NCI-H2029 treated with DMSO at 0.1 percent for 48 hours (cell line): ENCODE measurements around the gene MMRN2.
"Not testable (repeated sequence)": the region's sequence is repeated elsewhere in the genome, so short reads cannot be mapped to it uniquely, and the experiment has no call there.

Source experiments
- DNase-seq: peaks from one replicate; lab custom pipeline; 2025; lab: John Stamatoyannopoulos, UW

MMRN2 gene, protein sequence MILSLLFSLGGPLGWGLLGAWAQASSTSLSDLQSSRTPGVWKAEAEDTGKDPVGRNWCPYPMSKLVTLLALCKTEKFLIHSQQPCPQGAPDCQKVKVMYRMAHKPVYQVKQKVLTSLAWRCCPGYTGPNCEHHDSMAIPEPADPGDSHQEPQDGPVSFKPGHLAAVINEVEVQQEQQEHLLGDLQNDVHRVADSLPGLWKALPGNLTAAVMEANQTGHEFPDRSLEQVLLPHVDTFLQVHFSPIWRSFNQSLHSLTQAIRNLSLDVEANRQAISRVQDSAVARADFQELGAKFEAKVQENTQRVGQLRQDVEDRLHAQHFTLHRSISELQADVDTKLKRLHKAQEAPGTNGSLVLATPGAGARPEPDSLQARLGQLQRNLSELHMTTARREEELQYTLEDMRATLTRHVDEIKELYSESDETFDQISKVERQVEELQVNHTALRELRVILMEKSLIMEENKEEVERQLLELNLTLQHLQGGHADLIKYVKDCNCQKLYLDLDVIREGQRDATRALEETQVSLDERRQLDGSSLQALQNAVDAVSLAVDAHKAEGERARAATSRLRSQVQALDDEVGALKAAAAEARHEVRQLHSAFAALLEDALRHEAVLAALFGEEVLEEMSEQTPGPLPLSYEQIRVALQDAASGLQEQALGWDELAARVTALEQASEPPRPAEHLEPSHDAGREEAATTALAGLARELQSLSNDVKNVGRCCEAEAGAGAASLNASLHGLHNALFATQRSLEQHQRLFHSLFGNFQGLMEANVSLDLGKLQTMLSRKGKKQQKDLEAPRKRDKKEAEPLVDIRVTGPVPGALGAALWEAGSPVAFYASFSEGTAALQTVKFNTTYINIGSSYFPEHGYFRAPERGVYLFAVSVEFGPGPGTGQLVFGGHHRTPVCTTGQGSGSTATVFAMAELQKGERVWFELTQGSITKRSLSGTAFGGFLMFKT

DNA sequence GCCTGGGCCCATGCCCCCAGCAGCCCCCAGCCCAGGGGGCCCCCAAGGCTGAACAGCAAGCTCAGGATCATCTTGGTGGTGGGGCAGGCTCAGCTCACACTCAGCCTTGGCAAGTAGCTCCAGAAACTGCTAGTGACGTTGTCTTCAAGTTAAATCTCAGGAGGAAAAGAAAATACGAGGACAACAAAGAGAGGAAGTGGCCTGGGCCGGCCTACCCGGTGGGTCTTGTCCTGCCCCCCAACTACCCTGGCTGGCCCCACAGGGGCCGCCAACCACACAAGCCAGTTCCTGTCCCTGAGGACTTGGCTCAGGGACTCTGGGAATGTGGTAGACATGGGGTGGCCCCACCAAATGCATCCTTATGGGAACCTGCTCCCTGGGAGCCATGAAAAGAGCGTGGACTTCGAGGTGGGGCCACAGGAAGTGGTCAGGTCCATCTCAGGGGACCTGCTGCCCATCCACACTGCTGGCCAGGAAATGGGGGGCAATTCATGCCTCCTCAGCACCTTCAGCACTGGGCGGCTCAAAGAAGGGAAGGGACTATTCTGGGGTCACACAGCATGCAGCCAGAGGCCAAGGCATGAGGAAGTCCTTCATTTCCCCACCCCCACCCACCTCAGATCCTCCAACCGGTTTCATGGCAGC lies at the start of gene MMRN2:
TSS of gene MMRN2 (minus strand) at position 145 of the 645 bp plus-strand sequence. CDS start at position 71, 74 bp downstream.
- no peak for DNase-seq

DNA sequence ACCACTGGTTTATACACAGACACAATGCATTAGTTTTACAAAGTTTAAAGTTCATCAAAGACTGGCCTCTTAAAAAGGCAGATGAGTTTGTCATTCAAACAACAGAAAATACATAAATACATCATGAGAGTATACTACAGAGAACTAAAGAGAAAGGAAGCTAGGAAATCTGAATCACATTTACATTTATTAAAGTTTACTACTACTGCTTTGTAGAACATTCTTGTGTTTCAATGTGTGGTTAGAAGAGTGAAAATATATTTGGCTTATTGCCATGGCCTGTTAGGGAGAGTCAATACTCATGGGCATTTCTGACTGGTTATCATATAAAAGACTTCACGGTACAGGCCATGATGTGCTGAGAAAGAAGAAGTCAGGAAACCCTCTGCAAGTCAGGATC lies 49.7 kb upstream of the MMRN2 start:
- DNase-seq = not testable (repeated sequence)

DNA sequence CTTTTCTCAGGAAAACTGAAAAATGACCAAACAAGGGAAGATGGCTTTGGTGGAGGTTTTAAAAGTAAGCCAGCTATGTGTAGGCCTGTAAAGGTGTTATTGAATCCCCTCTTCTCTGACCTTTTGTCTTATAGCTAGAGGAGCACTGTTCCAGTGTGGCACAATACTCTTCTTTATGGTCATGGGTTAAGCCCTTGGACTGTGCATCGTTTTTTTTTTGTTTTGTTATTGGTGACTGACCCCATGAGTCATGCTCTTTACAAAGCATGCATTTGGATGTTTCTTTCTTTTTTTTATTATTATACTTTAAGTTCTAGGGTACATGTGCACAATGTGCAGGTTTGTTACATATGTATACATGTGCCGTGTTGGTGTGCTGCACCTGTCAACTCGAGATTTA lies 43.1 kb upstream of the MMRN2 start:
- no peak for DNase-seq

DNA sequence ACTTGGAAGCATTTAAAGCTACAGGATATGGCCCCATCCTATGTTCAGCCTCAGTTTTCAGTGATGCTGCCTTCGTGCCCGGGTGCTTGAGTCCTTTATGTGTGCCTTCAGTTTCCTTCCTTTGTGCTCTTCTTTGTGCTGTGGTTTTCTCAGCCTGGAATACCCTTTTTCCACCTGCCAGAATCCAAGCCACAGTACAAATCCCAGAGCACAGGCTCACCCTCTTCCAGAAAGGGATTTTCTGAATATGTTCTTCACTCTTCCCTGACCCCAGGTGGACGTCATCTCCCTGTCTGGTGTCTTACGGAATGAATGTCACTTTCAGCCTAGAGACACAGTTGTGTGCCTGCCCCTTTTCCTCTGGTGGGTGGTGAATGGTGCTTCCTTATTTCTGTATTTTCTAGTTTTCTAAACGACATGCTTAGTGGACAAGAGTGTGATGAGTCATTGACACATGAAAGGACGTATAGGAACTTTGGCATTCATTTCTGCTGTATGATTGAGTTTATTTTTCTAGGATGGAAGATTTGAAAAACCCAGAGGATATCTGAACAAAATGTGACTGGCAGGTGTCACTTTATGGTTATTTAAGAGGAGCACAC lies 42.5 kb upstream of the MMRN2 start:
- not testable (repeated sequence) for DNase-seq

DNA sequence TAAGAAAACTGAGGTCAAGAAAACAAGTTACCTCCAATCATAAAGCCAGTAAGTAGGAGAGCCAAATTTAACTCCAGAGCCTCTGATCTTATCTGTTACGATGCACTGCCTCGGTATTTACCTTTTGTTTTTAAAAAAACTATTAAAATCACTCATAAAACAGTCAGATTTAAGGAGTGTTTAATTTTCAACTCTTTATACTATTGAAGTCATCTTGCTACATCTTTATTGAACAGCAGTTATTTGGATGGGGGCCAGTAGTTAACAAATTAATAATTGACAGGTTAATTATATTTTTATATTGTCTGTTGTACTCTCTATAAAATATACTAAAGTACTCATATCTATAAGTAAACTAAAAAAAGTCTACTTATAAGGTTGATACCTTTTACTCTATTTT lies 35.5 kb upstream of the MMRN2 start:
- DNase-seq = no peak

DNA sequence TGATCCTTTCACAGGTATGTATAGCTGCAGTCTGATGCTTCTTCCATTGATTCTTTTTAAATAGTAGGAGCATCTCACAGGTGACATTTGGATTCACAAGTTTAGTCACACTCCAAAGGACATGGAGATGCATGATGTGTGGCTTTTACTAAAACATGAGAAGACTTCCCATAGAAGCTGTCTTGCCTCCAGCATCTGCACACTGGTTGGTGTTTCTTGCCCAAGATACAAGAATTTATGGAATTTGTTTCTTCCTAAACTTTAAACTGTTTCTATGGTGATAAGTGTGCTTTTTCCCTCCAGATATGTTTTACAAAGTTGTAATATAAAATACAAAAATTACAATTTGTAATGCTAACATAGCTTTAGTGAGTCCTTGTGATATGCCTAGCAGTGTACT lies 35.0 kb upstream of the MMRN2 start:
- no peak for DNase-seq

DNA sequence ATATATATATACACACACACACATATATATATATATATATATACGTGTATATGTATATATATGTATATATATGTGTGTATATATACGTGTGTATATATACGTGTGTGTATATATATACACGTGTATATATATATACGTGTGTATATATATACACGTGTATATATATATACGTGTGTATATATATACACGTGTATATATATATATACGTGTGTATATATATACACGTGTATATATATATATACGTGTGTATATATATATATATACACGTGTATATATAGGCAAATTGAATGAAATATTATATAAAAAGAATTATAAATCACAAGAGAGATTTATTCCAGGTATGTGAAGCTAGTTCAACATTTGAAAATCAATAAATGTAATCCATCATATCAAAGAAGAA lies 33.9 kb upstream of the MMRN2 start:
- not testable (repeated sequence) for DNase-seq

DNA sequence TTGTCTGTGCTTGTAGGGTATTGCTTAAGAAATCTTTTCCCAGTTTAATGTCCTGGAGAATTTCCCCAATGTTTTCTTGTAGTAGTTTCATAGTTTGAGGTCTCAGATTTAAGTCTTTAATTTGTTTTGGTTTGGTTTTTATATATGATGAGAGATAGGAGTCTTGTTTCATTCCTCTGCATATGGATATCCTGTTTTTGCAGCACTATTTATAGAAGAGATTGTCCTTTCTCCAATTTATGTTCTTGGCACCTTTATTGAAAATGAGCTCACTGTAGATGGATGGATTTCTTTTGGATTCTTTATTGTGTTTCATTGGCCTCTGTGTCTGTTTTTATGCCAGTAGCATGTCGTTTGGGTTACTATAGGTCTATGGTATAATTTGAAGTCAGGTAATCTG lies 31.1 kb upstream of the MMRN2 start:
- no peak for DNase-seq

DNA sequence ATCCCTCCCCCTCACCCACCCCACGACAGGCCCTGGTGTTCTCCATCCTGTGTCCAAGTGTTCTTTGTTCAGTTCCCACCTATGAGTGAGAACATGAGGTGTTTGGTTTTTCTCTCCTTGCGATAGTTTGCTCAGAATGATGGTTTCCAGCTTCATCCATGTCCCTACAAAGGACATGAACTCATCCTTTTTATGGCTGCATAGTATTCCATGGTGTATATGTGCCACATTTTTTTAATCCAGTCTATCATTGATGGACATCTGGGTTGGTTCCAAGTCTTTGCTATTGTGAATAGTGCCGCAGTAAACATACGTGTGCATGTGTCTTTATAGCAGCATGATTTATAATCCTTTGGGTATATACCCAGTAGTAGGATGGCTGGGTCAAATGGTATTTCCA lies 27.1 kb upstream of the MMRN2 start:
- DNase-seq = not testable (repeated sequence)

DNA sequence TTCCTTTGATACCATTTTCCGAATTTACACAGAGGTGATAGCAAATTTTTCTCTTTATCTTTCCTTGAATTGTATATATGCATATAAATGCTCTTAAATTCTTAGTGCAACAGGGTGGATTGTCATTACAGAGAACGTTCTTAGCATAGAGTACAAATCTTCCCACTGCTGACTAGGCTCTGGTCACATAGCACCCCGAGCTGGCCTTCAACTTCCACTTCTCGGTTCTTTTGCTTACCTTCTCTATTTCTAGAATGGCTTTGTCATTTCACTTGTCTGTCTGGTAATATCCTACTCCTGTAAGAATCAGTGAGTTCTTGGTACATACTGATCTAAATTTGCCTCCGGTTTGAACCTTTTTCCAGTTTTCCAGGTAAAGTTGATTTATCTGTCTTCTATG lies 24.3 kb upstream of the MMRN2 start:
- no peak for DNase-seq

DNA sequence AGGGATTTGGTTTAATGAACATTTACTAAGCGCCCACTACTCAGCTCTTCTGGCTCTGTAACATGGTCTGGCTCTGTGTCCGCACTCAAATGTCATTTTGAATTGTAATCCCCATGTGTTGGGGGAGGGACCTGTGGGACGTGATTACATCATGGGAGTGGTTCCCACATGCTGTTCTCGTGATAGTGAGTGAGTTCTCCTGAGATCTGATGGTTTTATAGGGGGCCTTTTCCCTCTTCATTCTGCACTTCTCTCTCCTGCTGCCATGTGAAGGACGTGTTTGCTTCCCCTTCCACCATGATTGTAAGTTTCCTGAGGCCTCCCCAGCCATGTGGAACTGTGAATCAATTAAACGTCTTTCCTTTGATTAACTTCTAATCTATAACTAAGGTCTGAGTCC lies 23.6 kb upstream of the MMRN2 start:
- not testable (repeated sequence) for DNase-seq

DNA sequence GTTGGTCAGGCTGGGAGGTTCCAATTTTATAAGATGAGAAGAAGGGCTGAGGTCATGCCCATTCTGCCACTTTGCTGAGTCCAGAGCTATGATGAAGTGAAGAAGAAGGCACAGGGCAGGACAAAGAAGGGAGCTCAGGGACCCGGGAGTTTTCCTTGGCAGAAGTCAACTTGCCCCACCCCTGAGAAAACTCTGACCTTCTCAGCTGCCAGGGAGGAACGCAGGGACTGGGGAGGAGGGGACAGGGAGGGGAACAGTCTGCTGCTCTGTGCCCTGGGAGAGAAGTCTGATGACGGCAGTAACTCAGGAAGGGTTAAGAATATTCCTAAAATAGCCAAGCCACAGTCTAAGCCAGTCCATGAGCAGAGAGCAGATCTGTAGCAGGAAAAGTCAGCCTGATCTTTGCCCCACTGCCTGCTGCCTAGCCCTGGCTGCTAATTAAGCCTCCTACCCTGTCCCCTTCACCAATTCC lies 22.6 kb upstream of the MMRN2 start:
- DNase-seq = no peak

DNA sequence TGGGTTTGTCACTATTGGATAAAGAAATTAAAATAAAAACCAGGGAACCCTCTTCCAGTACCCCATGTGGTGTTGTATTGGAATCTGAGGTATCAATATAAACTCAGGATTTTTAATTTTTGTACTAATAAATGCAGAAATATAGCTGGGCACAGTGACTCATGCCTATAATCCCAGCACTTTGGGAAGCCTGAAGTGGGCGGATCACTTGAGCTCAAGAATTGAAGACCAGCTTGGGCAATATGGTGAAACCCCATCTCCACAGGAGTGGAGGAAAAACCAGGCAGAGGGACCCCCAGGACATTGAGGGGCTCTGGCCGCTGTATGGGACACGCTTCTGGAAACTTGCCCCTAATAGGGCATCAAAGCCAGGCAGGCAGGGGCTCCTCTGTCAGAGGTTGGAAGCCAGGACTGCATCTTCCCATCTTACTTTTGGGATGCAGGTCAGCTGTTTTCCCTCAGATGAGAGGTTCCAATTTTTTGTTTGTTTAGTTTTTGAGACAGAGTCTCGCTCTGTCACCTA lies 21.9 kb upstream of the MMRN2 start:
- no peak for DNase-seq

DNA sequence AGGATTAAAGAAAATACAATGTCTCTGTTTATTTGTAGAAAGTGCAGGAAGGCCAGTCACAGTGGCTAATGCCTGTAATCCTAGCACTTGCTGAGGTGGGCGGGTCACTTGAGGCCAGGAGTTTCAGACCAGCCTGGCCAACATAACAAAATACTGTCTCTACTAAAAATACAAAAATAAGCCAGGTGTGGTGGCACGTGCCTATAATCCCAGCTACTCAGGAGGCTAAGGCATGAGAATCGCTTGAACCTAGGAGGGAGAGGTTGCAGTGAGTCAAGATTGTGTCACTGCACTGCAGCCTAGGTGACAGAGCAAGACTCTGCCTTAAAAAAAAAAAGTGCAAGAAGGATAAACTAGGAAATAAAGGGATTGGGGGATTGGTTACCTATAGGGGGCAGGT lies 21.0 kb upstream of the MMRN2 start:
- not testable (repeated sequence) for DNase-seq

DNA sequence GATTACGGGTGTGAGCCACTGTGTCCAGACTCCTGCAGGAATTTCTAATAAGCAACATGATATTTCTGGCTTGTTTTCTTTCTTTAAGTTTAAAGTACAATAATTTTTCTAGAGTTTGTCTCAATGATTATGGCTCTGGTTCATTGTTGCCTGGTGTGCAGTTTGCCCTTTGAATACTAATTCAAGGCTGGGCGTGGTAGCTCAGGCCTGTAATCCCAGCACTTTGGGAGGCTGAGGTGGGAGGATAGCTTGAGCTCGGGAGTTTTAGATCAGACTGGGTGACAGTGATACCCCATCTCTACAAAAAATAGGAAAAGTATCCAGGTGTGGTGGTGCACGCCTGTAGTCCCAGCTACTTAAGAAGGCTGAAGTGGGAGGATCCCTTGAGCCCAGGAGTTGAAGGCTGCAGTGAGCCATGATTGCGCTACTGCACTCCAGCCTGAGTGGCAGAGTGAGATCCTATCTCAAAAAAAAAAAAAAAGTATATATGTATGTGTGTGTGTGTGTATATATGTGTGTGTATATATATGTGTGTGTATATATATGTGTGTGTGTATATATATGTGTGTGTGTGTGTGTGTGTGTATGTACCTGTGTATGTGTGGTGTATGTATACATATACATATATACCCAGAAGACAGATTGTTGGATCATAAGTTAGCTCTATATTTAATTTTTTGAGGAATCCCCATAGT lies 19.1 kb upstream of the MMRN2 start:
- DNase-seq = no peak

DNA sequence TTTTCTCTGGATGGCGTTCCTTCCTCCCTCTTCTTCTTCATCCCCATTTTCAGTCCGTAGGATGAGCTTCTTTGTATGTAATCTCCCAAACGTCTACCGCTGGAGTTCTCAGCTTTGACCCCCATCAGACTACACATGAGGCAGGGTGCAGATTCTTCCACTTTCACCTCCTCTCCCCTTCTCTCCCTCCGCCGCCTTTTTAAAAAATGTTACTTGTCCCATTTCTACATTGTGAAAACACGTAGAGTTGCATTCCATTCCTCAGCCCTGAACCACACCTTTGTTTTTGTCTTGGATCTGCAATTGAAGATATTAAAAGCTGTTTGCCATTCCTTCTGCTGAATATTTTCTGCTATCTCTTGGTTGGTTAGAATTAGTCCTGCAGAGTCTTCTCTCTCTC lies 17.1 kb upstream of the MMRN2 start:
- no peak for DNase-seq

DNA sequence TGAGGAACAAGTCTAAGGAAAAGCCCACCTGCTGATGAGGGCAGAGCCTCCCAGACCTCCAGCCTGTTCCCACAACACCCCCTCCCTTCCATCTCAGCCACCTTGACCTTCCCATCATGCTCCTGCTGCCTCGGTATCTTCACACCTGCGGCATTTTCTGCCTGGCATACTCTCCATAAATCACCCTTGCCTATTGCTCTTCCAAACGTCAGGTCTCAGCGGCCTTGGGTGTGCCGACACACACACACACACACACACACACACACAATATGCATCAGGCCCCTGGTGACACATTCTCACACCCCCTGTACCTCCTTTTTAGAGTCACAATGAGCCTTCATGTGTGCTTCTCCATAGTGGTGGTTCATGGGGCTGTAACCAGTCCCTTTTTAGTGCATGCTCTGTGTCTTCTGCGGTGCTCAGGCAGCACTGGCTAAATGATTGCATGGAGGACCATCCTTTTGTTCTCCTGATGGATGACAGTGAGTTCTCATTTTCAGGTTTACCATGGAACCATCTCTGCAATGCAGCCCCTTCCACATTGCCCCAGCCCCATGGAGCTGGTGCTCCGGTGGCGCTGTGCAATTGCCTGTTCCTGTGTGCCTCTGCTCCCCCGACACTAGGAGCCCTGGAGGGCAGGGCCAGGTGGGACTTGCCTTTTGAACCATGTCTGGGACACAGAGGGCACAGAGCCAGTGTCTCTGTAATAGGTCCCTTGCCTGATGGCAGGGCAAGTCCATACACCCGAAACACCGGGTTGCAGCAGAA lies 15.4 kb upstream of the MMRN2 start:
- DNase-seq = no peak

DNA sequence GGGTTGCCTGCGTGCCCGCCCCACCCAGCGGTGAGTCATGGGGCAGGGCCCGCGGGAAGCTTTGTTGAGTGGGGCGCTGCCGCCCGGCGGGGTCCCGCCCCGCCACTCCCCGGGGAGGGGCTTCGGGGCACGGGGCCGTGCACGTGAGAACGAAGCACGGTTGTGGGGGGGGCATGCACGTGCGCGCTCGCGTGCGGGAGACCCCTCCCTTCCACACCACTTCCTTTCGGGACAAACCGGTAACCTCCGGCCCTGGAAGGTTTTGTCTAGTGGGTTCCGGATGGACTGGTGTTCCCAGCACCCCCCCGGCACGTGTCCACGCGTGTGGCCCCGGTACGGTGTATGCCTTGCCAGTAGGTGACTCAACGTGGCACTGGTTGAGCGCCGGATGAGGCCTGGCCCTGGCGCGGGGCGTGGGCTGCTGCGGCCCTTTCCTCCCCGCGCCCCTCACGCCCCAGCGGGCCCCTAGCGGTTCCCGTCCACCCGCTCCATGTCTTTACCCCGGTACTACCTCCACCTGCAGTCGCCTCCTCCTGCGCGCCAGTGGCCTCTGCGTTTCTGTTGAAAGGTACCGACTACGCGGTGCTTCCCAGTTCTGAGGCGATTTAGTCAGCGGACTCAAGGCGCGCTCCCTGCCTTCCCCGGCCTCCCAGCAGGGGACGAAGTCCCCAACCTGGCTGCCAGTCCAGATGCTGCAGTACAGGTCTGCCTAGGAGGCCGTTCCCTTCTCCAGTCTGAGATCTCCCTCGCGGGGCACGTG lies 14.0 kb upstream of the MMRN2 start:
- peak; percentile 6 for DNase-seq

DNA sequence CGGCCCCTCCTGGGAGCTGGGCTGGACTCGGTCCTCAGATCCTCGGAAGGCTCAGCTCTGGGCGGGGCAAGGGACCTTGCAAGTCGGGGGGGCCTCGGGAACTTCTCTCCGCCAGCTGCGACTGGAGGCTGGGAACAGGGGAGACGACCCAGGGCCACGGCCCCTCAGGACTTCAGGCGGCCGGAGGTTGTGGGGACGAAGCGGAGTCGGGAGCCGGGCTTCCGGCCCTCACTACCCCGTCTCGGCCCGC lies 13.5 kb upstream of the MMRN2 start:
- DNase-seq = no peak
